ENCODE data around the gene HSBP1L1. TPM values are rescaled to one million over a fixed set of nuclear protein-coding genes. Genes with fewer than 3 reads are reported as not detected.
A peak's percentile ranks its signal among the peaks of the same experiment; 100 is the strongest.

The HSBP1L1 gene
- total RNA-seq, 6 donors from 2014 or later: 32.1 to 80.7 (median 43.8) TPM

GRCh38 chr18:79943608-79944125 is 20.8 kb upstream of the HSBP1L1 start:
- Histone ChIP-seq H3K4me3 (no peak overlapping the region), H3K4me1 (peaks cover 26 to 66% (median 39%) of the 10 kb centered on the region in 4 donors), H3K27ac (no peak overlapping the region), H3K9me3 (no peaks in the 10 kb centered on the region), H3K36me3 (peaks cover 10 to 55% (median 30%) of the 10 kb centered on the region in 4 donors), H3K27me3 (no peaks in the 10 kb centered on the region)
- WGBS, 2 donors: 88 to 89% methylated on average over 3 to 16 of the region's 20 CpGs
- no peak for DNase-seq
- TF ChIP-seq EP300 (IDR thresholded peaks at IDR 0.05) (no peak), POLR2A (IDR thresholded peaks at IDR 0.05) (no peak), POLR2AphosphoS5 (IDR thresholded peaks at IDR 0.05) (no peak), CTCF (IDR thresholded peaks at IDR 0.05) (no peak)
- no peak for ATAC-seq (ENCODE audit: low FRiP score in 2 of 2)

- no peak overlapping the region for H3K4me3 ChIP-seq
- no peaks in the 10 kb centered on the region for H3K9me3 ChIP-seq
- 69 to 80% methylated on average over 6 to 10 of the region's 11 CpGs for WGBS, 2 donors
- no peak overlapping the region for H3K27ac ChIP-seq
- peak; percentile 15 to 43 for DNase-seq
- no peak for ATAC-seq (ENCODE audit: low FRiP score in 2 of 2)
- H3K27me3 ChIP-seq: no peaks in the 10 kb centered on the region
- peaks cover 10 to 58% (median 34%) of the 10 kb centered on the region in 4 donors for H3K36me3 ChIP-seq
- H3K4me1 ChIP-seq: peaks cover 30 to 66% (median 43%) of the 10 kb centered on the region in 4 donors
- TF ChIP-seq CTCF (IDR thresholded peaks at IDR 0.05) (no peak), POLR2AphosphoS5 (IDR thresholded peaks at IDR 0.05) (no peak), EP300 (IDR thresholded peaks at IDR 0.05) (no peak), POLR2A (IDR thresholded peaks at IDR 0.05) (no peak)
Measured at GRCh38 chr18:79944126-79944731, 20.2 kb upstream of the HSBP1L1 start.

- no peak for TF ChIP-seq CTCF (IDR thresholded peaks at IDR 0.05)
- no peak for TF ChIP-seq POLR2AphosphoS5 (IDR thresholded peaks at IDR 0.05)
- no peak for TF ChIP-seq EP300 (IDR thresholded peaks at IDR 0.05)
- no peak for TF ChIP-seq POLR2A (IDR thresholded peaks at IDR 0.05)
- H3K4me1 ChIP-seq: peaks cover 35 to 68% (median 48%) of the 10 kb centered on the region in 4 donors
- H3K36me3 ChIP-seq: peaks cover 10 to 56% (median 34%) of the 10 kb centered on the region in 4 donors
- H3K4me3 ChIP-seq: no peak overlapping the region
- H3K27me3 ChIP-seq: no peaks in the 10 kb centered on the region
- H3K27ac ChIP-seq: peak overlapping the region in 1 of 4 donors; percentile 26
- DNase-seq (peak in 1 of 2 donors; percentile 17), ATAC-seq (ENCODE audit: low FRiP score in 2 of 2) (no peak)
- 44 to 48% methylated on average over 1 to 3 of the region's 3 CpGs for WGBS, 2 donors
- H3K9me3 ChIP-seq: no peaks in the 10 kb centered on the region
Measured at GRCh38 chr18:79944746-79945117, 19.7 kb upstream of the HSBP1L1 start.

GRCh38 chr18:79945118-79946042 is 19.1 kb upstream of the HSBP1L1 start:
- WGBS, 2 donors: 80 to 83% methylated on average over 17 of the region's 17 CpGs
- Histone ChIP-seq H3K27ac (peak overlapping the region in 1 of 4 donors; percentile 26), H3K36me3 (peaks cover 10 to 49% (median 33%) of the 10 kb centered on the region in 4 donors), H3K9me3 (no peaks in the 10 kb centered on the region), H3K27me3 (no peaks in the 10 kb centered on the region), H3K4me1 (peaks cover 42 to 73% (median 54%) of the 10 kb centered on the region in 4 donors), H3K4me3 (no peak overlapping the region)
- TF ChIP-seq POLR2A (IDR thresholded peaks at IDR 0.05) (no peak), CTCF (IDR thresholded peaks at IDR 0.05) (no peak), EP300 (IDR thresholded peaks at IDR 0.05) (no peak), POLR2AphosphoS5 (IDR thresholded peaks at IDR 0.05) (no peak)
- DNase-seq: peak; percentile 19 to 64
- ATAC-seq (ENCODE audit: low FRiP score in 2 of 2): no peak

Data from upper lobe of left lung (tissue), 6 donors.